ENCODE measurements around the gene KATNA1.
A peak's percentile ranks its signal among the peaks of the same experiment; 100 is the strongest.

Gene KATNA1

DNA sequence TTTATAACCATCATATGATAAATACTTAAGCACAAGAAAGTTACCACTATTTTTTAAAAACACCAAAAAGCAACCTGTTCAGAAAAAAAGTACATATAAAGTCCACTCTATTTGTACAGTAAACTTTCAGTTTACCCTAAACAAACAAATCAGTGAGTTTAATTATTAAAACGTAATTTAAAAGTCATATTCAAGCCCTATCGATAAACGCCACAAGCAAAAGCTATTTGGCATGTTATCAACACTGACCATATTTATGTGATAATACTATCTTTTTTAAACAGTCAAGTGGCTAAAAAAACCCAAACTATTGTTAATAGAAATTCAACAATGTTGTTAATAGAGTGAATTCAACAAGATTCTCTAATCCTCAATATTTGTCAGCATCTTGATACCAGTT lies 1.9 kb downstream of the KATNA1 start:
- no peak for DNase-seq (ENCODE audit: low read depth, low spot score)
- TF ChIP-seq, protein P1, sequence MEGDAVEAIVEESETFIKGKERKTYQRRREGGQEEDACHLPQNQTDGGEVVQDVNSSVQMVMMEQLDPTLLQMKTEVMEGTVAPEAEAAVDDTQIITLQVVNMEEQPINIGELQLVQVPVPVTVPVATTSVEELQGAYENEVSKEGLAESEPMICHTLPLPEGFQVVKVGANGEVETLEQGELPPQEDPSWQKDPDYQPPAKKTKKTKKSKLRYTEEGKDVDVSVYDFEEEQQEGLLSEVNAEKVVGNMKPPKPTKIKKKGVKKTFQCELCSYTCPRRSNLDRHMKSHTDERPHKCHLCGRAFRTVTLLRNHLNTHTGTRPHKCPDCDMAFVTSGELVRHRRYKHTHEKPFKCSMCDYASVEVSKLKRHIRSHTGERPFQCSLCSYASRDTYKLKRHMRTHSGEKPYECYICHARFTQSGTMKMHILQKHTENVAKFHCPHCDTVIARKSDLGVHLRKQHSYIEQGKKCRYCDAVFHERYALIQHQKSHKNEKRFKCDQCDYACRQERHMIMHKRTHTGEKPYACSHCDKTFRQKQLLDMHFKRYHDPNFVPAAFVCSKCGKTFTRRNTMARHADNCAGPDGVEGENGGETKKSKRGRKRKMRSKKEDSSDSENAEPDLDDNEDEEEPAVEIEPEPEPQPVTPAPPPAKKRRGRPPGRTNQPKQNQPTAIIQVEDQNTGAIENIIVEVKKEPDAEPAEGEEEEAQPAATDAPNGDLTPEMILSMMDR (IDR thresholded peaks at IDR 0.05; ENCODE audit: low read depth, low read length) = no peak
- H3K4me3 ChIP-seq (ENCODE audit: low read depth, low read length) = peak overlapping the region; percentile 93
- in situ Hi-C loops (cut with HindIII; ENCODE audit: low sequenced_read_pairs) = no loop called here

DNA sequence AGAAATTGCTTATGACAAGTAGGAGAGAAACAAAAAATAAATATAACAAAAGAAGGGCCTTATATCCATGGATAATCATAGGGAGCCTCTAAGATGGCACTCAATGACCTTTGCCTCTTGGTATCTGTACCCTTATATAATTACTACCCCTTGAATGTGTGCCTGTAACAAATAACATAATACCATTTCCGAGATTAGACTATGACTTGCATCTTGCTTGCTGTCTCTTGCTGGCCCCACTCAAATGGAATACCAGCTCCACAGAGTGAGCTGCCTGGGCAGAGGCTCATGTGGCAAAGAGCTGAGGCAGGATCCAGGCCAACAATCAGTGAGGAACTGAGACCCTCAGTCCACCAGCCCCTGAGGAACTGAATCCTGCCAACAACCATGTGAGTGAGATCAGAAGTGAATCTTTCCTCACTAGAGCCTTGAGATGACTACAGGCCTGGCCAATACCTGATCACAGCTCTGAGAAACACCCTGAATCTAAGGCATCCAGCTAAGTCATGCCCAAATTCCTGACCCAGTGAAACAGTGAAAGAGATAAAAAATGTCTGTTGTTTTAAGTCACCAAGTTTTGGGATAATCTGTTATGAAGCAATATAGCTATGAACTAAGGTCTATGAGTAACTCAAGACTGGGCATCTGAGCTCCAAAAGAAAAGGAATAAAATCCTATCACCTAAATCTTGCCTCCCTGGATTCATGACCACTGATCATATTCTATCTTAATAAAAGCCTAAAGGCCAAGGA lies 5.5 kb downstream of the KATNA1 start:
- in situ Hi-C loops (cut with HindIII; ENCODE audit: low sequenced_read_pairs) = no loop called here
- no peak overlapping the region for H3K4me3 ChIP-seq (ENCODE audit: low read depth, low read length)
- TF ChIP-seq, protein P1 (IDR thresholded peaks at IDR 0.05; ENCODE audit: low read depth, low read length) = no peak
- no peak for DNase-seq (ENCODE audit: low read depth, low spot score)

DNA sequence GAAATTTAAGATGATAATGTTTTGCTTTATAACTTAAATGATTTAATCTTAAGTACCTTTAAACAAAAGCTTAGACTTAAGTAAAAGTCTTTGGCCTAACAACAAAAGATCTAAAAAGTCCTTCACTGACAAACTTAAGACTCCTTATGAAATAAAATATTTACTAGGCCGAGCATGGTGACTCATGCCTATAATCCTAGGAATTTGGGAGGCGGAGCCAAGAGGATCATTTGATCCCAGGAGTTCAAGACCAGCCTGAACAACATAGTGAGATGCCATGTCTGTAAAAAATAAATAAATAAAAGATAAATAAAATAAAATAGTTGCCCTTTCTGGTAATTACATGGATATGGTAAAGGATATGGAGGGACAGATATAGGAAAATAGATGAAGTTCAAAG lies 12.4 kb downstream of the KATNA1 start:
- TF ChIP-seq, protein P1 (IDR thresholded peaks at IDR 0.05; ENCODE audit: low read depth, low read length) = no peak
- DNase-seq (ENCODE audit: low read depth, low spot score) = peak; percentile 28
- H3K4me3 ChIP-seq (ENCODE audit: low read depth, low read length) = no peak overlapping the region
- in situ Hi-C loops (cut with HindIII; ENCODE audit: low sequenced_read_pairs) = no loop called here

DNA sequence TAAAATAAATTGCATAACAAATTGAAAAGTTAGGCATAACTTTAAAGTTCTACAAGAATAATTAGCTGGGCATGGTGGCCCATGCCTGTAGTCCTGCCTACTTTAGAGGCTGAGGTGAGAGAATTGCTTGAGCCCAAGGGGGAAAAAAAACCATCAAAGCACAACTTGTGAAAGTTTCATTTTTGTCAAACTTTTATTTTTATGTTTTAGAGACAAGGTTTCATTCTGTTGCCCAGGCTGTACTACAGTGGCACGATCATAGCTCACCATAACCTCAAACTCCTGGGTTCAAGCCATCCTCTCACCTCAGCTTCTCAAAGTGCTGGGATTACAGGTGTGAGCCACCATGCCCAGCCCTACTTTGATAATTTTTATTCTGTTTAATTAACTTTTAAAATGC lies 14.2 kb downstream of the KATNA1 start:
- in situ Hi-C loops (cut with HindIII; ENCODE audit: low sequenced_read_pairs) = no loop called here
- no peak overlapping the region for H3K4me3 ChIP-seq (ENCODE audit: low read depth, low read length)
- TF ChIP-seq, protein P1 (IDR thresholded peaks at IDR 0.05; ENCODE audit: low read depth, low read length) = no peak
- no peak for DNase-seq (ENCODE audit: low read depth, low spot score)

DNA sequence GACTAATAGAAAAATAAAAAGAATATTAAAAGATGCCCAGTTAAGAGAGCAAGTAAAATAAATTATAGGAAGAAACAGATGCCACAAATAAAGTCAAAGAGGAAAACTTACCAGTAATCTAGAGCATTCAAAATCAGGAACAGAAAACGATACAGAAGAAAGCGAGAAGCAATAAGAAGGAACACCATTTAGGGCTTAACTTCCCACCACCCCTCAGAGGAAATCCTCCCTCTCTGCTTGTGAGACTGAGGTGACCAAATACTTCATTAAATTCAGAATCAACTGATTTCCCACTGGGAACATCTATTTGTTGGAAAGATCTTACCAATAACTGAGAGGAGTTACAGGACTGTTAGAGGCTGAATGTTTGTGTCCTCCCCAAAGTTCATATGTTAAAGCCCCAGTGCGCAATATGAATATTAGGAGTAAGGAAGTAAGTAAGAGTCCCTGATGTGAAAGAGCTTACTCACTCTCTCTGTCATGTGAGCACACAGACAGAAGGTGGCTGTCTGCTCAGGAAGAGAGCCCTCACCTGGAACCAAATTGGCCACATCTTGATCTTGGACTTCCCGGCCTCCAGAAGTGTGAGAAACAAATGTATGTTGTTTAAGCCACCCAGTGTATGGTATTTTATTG lies 19.5 kb downstream of the KATNA1 start:
- no peak overlapping the region for H3K4me3 ChIP-seq (ENCODE audit: low read depth, low read length)
- TF ChIP-seq, protein P1 (IDR thresholded peaks at IDR 0.05; ENCODE audit: low read depth, low read length) = no peak
- DNase-seq (ENCODE audit: low read depth, low spot score) = no peak
- in situ Hi-C loops (cut with HindIII; ENCODE audit: low sequenced_read_pairs) = no loop called here

DNA sequence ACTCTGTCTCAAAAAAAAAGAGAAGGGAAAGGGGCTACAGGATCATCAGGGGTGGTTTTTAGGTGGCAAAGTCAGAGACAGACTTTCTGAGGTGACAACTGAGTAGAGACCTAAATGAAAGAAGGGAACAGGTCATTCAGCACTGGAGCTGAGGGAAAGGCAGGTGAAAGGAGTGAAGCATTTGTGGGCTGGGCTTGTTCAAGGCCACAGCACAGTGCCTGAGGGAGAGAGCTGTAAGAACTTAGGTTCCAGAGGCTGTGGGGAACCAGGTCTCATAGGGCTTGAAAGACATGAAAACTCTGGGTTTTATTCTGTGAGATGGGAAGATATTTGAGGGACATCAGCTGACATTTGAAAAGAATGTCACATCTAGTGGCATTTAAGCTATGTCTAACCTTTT lies 20.8 kb downstream of the KATNA1 start:
- TF ChIP-seq, protein P1 (IDR thresholded peaks at IDR 0.05; ENCODE audit: low read depth, low read length) = no peak
- no peak for DNase-seq (ENCODE audit: low read depth, low spot score)
- no peak overlapping the region for H3K4me3 ChIP-seq (ENCODE audit: low read depth, low read length)
- in situ Hi-C loops (cut with HindIII; ENCODE audit: low sequenced_read_pairs) = no loop called here

All from astrocyte of the spinal cord (primary cell).